ENCODE data around the gene ESRRG.
"Not testable (repeated sequence)": the region's sequence is repeated elsewhere in the genome, so short reads cannot be mapped to it uniquely, and the experiment has no call there.

ESRRG gene

DNA sequence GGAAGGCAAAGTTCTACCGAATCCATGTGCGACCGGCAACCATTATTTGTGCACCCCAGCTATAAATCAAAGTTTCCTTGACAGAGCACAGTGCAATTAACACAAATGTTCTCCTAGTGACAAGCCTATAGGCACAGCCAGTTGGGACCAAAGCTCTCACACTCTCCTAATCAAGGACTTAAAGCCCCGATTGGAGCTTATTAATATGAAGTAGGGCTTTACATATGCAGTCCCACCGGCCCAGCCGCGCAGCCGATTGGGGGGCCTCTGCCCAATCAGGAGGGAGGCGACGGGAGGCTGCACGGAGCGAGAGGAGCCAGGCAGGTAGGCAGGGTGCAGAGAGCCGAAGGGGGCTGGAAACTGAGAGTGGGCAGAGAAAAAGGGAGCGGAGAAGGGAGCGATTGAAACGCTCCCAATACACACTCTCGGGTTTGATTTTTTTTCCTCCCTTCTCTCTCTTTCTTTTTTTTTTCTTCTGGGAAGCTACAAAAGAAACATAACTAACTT lies at the start of gene ESRRG:
ESRRG (minus strand) TSS at position 156 of the 507 bp plus-strand sequence; CDS start at position 26, 130 bp downstream.
- DNase-seq: peak; percentile 63

DNA sequence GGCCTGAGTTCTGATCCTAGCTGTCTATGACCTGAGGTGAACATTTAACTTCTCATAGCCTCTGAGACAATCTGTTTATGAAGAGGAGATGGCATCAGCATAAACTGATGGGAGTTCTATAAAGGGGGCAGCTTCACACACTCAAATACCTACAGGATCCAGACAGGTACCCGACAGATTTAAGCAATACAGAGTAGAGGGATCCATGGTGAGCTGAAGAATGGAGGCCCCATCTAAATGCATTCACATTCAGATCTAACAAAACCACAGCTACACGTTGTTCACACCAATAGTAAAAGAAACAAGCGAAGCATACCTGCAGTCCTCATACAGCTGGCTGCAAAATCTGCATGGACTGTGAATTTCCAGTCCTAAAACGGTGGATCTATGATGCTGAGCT lies 48.7 kb upstream of the ESRRG start:
- DNase-seq: no peak

DNA sequence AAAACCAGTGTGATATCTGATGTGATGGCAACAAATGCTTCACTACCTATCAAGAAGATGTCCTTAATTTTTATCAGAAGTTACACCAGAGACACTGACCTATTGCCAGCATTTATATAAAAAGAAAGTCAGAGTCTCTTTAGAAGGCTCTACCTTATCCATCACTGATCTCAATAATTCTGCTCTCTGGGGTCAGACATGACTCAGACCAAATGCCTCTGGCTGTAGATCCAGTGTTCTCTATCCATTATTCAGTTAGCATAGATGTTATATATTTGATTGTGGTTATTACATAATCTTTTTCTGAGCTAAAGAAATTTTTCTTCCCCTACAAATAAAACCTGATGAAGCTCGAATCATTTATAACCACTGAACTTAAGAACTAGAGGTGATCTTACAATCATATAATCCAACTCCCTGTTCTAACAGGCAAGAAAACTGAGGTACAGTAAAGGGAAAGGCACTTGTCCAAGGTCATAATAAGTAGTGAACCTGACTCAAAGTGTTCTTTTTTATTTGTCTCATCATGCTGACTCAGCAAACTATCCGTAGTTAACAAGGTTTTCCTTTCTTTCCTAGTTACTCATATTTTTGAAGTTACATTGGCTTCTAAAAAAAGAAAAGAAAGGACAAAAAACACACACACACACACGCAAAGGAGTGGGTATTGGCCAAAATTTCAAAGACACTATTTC lies 43.6 kb upstream of the ESRRG start:
- DNase-seq: no peak

DNA sequence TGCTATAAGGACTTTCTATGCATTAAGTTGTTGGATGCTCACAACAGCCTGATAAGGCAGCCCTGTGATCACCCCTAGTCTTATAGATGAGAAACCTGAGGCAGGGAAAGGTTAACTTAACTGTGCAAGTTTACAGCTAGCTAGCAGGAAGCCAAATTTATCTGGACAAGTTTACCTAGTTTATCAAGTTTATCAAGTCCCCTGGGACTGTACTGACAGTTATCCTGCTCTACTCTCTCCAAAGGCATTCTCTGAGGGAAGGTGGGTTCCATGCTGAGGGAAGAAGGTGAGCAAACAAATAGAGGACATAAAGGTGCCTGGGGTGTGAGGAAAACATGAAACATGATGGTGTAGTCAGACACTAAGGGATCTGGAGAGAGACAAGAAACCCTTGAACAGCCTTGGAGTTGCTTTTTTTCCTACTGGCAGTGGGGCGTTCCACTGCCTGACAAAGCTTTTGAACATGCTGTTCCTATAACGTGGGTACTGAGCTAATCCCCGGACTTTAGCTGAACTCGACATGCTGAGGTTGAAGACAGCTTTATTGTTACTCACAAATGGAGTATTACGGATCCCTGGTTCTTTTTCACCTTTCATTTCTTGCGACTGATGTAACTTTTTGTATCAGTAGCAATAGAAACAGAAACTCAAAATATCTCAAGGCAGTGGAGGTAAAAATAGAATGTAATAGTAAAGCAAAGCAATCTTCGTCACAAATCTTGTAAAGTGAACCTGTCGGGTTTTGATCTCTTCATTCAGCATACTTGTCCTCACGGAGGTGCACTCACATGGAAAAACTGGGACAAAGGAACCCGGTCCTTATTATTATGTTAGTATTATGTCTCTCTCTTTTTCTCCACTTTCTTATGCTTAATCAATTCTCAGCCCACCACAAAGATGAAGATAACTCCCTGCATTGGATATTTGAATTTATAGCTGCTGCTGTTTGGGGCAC lies 42.4 kb upstream of the ESRRG start:
- no peak for DNase-seq

DNA sequence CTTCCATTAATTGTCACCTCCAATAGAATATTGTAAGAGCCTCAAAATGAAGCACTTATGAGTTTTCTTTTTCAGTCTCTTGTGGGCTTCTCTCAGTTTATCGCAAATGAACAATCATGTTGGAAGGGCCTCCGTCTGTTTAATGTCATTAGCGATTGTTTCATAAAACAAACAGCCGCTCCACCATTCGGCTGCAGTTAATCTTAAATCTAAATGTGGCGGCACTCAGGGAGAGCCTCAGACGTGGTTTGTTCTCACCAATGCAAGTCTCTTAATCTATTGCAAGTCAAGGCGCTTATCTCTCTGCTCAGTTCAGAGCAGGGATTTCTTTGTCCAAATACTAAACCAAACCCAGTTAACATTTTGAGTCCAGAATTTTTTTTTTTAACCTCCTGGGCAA lies 34.9 kb upstream of the ESRRG start:
- no peak for DNase-seq

DNA sequence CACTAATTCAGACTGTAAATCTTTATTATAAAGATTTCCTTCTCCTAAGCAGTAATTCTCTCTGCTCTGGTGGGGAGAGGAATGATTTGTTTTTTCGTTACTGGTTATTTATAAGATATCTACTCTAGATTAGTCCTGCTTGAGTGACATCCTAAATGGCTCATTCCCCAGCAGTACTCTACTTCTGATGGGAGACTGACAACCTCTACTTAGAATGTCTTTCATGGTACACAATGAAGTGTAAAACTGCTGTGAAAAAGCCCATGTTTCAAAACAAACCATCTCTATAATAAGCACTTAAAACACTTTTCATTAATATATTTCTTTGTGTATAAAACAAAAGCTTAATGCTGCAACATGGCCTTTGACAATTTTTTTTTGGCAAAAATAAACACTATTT lies 33.9 kb upstream of the ESRRG start:
- DNase-seq: no peak

DNA sequence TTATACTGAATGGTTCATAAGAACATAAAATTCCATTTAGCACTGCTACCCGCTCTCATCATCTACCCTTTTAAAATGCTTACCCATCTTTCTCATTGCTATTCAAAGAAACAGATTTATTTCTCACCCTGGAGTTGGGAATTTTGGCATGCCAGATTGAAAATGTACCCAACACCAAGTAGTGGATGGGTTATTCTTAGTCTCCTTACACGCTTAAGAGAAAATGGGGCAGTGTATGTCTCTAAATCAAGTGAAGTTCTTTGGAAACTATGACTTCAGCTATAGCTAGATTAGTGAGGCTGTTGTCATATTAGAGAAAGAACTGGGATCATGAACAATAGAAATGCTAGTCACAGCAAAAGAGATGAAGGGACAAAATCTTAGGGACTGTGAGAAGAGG lies 27.7 kb upstream of the ESRRG start:
- no peak for DNase-seq

DNA sequence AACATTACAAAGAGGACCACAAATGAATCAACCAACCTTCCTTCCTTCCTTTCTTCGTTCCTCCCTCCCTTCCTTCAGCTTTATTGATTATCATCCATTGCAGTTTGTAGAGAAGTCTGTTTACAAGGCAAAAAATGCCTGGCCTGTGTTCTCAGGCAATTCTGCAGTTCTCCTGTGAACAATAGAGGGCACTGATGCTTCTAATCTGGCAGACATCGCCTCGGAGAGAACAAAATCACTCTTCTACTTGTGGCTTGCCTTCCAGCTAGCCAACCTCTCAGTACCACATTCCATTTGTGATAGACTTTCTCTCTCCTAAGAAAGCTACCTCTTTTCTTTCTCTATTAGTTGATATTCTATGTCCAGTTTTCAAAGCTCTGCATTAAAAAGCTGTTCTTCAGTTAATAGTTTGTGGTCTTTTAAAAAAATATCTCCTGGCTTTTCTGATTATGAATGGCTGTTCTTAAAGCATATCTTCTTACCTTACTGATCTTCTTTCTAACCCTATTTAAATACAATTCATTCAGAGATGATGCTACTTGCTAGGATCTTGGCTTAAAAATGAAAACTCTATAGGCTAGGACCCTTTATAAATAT lies 26.9 kb upstream of the ESRRG start:
- peak; percentile 41 for DNase-seq

DNA sequence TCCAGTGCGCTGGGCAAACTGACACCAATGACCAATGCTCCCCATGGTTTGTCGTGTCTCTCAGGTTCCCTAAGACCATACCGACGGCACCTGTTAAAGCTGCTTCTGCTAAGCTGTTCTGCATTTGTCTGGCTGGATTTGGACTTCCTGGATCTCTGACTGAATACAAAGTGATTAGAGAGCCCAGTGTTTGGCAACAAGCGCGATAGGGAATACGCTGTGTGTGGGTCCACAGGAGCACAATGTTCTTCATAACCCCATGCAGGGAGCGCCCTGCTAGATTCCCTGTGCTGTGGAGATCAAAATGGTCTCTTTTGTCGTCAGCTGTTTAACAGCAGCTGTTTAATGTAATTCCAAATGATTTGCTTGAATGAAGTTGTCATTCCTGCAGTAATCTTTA lies 26.0 kb upstream of the ESRRG start:
- no peak for DNase-seq

DNA sequence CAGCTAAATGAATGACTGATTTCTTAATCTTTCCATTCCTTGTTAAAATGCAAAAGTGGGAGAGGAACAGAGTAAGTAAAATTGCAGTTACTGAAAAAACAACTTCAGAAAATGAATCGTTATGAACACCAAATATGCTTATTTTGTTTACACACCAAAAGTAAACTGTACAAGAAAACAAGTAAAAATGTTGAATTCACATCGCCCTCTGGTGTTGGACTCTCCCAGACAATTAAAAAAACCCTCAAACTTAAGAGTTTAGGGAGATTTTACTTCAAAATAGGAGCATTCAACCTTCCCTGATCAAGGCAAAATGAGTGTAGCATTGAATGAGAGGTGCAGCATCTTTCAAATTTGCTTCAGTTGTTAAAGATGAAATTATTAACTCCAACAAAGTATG lies 19.4 kb upstream of the ESRRG start:
- peak; percentile 14 for DNase-seq

DNA sequence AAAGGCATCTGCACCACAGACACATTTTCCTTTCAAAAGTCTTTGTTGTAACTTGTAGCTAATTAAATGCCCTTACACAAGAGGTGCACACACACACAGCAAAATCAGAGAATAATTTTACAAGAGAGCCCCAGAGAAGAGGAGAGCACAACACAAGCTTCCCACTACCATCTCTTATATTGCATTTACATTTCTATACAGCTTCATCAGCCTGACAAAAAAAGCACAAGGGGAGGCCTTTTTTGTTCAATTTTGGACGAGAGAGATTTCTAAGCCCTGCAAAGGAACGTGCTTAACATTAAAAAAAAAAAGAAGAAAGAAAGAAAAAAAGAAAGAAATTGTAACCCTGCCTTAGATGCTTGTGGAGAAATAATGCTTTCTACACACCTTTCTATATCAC lies 17.1 kb upstream of the ESRRG start:
- no peak for DNase-seq

DNA sequence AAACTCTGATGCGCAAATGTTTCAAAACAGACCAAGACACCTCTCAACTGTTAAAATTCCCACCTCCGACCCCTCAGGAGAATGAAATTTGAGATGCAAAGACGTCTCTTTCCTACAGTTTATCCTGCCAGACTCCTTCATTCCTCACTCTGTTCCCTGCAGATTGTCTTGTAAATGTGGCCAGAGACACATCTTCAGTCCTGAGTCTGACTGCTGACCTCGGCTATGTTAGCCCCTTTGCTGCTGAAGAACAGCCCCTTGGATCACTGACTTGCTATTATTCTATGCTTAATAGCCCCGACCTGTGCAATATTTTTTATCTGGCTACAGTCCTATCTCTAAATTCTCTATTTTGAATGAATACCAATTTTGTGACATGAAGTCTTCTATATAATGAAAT lies 16.6 kb upstream of the ESRRG start:
- DNase-seq: no peak

DNA sequence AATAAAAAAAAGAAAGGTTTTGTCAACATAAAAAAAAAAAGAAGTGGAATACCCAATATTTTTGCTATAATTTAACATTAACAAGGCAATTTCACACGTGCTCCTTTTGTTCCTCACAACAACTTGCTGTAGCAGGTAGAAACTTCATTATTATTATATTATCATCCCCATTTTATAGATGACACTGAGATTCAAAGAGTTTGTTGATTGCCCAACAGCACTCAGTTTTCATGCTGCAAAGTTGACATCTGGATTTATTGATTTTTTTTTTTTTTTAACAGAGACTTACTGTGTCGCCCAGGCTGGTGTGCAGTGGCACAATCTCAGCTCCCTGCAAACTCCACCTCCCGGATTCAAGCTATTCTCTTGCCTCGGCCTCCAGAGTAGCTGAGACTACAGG lies 8.9 kb upstream of the ESRRG start:
- no peak for DNase-seq

DNA sequence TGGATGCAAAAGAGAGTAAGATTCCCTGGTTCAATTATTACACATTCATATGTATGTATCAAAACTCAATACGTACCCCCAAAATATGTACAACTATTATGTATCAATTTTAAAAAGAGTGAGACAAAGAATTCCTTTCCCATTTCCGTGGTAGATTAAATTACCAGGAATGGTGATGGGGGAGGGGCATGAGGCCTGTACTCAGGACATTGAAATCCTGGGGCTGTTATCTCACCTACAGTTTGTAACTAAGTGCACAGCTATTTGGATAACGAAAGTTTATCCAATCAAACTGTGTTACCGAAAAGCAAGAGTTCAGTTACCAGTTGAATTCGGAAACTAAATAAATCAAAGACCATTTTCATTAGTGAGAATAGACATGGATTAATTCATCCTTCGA lies 8.3 kb upstream of the ESRRG start:
- DNase-seq: no peak

DNA sequence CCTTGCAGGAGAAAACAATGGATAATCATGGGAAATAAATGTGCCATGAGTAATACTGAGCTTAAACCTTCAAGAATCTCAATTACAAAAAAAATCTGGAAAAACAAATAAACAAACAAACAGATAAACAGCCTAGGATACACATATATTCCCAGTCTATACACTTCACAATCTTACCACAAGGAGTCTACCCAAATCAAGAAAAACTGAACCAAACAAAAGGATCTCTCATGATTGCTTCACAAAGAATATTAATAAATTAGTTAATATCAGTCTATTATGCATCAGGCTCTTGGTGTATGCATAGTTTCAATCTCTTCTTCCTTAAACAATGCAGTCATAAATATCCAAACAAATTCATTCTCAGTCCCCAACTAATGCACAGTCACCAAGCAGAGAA lies 3.2 kb upstream of the ESRRG start:
- peak; percentile 5 for DNase-seq

DNA sequence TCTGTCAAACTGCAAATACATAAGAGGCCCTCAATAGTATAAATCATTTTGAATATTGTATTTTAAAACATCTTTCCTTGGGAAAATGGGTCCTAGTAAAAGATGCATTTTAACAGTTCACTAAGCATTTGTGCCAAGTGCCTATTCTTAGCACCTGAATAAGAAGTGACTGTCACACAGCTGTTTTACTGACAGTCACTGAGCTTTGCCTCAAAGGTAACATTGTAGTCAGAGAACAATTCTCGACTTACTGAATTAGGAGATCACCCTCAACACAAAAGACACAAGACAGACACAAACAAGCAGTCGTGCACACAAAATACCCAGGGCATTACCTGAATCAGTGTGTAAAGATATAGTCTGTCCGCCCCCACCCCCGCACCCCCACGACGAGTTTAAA lies 408 bp downstream of the ESRRG start:
- DNase-seq: peak; percentile 40

DNA sequence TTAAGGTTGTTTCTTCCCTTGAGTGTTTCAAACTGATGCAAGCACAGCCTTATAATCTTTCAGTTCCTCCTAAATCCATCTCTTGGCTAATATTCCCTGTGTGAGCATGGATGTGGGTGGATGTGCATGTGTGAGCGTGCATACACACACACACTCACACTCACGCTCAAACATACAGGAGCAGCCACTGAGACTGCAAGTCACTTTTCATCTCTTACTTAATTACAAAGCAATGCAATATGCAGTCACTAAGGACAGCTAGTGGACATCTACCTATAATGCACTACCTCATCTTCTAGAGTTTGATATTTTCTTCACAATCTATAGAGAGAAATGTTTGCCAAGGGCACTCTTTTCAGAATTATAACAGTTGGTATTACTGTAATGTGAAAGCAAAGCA lies 1.4 kb downstream of the ESRRG start:
- DNase-seq: peak; percentile 3

DNA sequence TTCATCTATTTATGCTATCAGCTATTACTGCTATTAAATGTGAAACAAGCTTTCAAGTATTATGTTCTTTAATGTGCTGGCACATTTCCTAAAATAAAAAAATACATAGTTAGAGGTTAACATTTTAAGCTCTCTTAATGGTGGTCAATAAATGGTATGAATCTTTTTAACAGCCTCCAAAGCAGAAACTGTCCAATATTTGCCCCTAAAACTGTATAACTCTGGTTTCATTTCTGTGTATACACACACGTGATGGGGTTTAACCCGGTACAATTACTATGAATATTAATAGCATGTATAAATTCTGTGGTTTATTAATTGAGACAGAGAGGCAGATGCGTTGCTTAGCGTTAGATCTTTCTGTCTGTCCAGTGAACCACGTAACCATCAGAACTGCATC lies 2.2 kb downstream of the ESRRG start:
- no peak for DNase-seq

DNA sequence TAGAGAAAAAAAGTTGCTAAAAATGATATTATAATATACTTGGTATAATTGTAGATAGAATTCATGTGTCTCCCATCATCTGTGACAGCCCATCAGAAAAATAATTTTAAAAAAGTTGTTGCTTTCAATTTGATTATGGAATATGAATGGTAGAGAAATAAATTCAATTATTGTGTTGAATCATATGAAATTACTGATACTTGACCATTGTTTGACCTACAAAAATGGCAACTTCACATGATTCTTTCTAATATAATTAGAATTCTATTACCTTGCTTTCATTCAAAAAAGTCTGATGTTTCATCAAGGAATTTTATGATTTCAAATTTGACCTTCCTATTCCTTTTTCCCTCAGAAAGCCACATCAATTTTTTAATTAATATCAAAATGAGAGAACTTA lies 11.5 kb downstream of the ESRRG start:
- DNase-seq: no peak

DNA sequence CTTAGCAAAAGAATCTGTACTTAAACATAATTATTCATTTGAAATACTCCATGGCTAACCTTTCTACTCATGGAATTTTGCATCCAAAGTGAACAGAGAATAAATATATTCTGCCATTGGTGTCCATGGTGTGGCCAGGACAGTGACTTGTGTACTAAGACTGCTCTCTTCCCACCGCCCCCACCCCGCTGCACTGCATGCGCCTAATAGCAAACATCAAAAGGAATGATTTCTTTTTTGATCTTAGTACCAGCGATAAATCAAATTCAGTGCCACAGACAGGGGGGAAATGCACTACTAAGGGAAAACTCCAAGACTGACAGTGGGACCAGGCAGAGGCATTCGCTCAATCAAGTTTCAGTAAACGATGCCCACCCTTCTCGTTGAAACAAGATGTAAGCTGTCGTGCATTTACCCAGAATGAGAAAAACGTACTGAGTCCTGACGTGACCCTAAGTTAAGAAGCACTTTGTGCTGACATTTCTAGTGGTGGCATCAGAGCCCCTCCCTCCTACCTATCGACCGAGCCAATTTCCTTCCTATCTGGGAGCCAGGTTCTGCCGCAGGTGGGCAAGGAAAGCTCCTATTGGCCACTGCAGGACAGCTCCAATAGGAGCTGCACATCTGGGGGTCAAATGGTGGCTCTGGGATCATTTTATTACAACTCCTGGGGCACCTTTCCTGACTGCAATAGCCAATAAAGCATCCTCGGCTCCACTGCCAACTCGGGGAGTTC lies 12.5 kb downstream of the ESRRG start:
- DNase-seq: peak; percentile 49

DNA sequence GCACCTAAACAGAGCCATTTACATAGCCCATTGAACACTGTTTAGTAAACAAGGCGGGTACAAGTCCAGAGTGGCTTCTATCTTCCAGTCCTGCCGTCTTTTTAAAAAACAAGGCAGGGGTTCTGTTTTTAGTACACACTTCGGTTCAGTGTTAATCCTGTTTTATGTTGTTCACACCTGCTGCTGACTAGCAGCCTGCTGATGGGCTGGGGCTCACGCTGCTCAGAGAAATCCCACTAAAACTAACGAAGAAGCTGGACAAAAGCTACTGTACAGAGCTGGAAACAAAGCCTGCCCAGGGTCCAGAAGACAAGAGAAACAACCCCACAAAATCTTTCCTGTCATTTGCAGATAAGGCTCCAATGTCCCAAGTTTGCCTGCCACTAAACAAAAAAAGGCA lies 13.2 kb downstream of the ESRRG start:
- DNase-seq: no peak

DNA sequence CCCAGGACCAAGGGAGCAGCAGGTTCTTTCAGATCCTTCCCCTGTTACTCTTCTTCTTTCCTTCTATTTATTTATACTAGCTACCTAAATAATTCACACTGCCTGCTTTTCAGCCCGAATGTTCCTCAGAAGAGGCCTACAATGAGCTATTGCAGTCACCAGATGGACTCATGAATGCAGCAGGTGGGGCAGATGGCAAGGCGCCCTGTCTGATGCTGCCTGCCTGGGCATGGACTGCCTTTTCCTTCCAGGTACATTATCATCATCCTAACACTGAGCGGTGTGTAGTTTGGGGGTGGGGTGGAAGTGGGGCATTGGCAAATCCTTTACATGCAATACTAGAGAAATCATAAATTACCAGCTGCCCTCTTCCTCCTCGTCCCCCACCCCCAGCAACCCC lies 17.6 kb downstream of the ESRRG start:
- DNase-seq: peak; percentile 4

DNA sequence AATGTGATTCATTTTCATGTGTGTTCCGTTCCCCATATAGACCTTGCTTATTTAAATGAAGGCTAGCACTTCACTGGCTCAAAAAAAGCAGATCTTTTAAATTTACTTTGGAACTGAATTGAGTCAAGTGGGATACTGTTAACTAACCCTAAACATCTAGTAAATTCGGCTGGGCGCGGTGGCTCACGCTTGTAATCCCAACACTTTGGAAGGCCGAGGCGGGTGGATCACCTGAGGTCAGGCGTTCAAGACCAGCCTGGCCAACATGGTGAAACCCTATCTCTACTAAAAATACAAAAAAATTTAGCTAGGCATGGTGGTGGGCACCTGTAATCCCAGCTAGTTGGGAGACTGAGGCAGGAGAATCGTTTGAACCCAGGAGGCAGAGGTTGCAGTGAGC lies 19.2 kb downstream of the ESRRG start:
- not testable (repeated sequence) for DNase-seq

Data from NCI-H2227 treated with DMSO at 0.1 percent for 48 hours (cell line).